ENCODE measurements around the gene ADAMTS12. TPM values are rescaled to one million over a fixed set of nuclear protein-coding genes. Genes with fewer than 3 reads are reported as not detected.

The ADAMTS12 gene
- total and polyA plus RNA-seq, 2 of the 8 experiments (the other 6 are each of a cell fraction or from before 2014, with no cell fraction given) = 6.4 to 12.8 TPM

- no peak for TF ChIP-seq CHD7 (IDR thresholded peaks at IDR 0.05; ENCODE audit: insufficient replicate concordance, low read length)
- TF ChIP-seq CTBP2 (IDR thresholded peaks at IDR 0.05; ENCODE audit: borderline replicate concordance, insufficient read depth, insufficient read length, low read length) = no peak
- no peak for TF ChIP-seq SP1 (IDR thresholded peaks at IDR 0.05; ENCODE audit: low read depth, low read length)
Observed at GRCh38 chr5:33852319-33852718, 39.5 kb downstream of the ADAMTS12 start (continued).

Measured in H1 (cell line).